ENCODE data around the gene KLHL2. TPM values are rescaled to one million over a fixed set of nuclear protein-coding genes. Genes with fewer than 3 reads are reported as not detected.
"Not testable (repeated sequence)": the region's sequence is repeated elsewhere in the genome, so short reads cannot be mapped to it uniquely, and the experiment has no call there.

KLHL2 gene
- total and polyA plus RNA-seq, 4 experiments from 2014 or later: 2.1 to 19.3 (median 13.3) TPM

DNA sequence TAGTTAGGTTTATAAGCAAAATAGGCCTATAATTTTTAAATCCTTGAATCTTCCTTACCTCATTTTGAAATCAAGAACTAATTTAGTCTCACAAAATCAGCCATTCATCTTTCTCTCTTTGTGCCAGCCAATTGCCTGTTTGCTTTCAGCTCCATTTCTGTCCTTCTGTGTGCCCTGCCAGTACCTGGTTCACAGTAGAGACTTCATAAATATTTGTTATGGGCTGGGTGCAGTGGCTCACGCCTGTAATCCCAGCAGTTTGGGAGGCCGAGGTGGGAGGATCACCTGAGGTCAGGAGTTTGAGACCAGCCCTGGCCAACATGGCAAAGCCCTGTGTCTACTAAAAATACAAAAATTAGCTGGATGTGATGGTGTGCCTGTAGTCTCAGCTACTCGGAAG lies 31.9 kb upstream of the KLHL2 start:
- peaks cover 2 to 13% of the 10 kb centered on the region in 2 donors for H3K27me3 Mint-ChIP-seq
- H3K9me3 ChIP-seq (ENCODE audit: control insufficient read depth in 1 of 2, low read length in 2 of 2); H3K4me1 ChIP-seq (ENCODE audit: insufficient read depth, low read length); CTCF ChIA-PET (ENCODE audit: partially characterized antibody); DNase-seq; intact Hi-C loops (cut with micrococcal nuclease); H3K36me3 ChIP-seq (ENCODE audit: insufficient read depth, low read length); H3K27me3 ChIP-seq (ENCODE audit: insufficient read depth, low read length); H3K27ac ChIP-seq (ENCODE audit: low read depth, low read length); H3K36me3 Mint-ChIP-seq; H3K4me1 Mint-ChIP-seq; H3K4me3 ChIP-seq (ENCODE audit: low read length in 2 of 2); POLR2A ChIA-PET (ENCODE audit: partially characterized antibody); H3K4me3 Mint-ChIP-seq; H3K9me3 Mint-ChIP-seq: not testable (repeated sequence)
- peak overlapping the region in 1 of 7 donors; percentile 69 for H3K27ac Mint-ChIP-seq

GRCh38 chr4:165175879-165176278 lies 31.5 kb upstream of the KLHL2 start:
- intact Hi-C loops (cut with micrococcal nuclease): no loop called here
- Histone ChIP-seq H3K27ac (ENCODE audit: low read depth, low read length) (no peak overlapping the region), H3K36me3 (ENCODE audit: insufficient read depth, low read length) (no peaks in the 10 kb centered on the region), H3K4me3 (ENCODE audit: low read length in 2 of 2) (no peak overlapping the region), H3K27me3 (ENCODE audit: insufficient read depth, low read length) (no peaks in the 10 kb centered on the region), H3K9me3 (ENCODE audit: control insufficient read depth in 1 of 2, low read length in 2 of 2) (no peaks in the 10 kb centered on the region), H3K4me1 (ENCODE audit: insufficient read depth, low read length) (no peaks in the 10 kb centered on the region)
- CTCF ChIA-PET (ENCODE audit: partially characterized antibody): no interaction called here
- peaks cover 0 to 4% (median 2%) of the 10 kb centered on the region in 8 donors for H3K9me3 Mint-ChIP-seq
- peaks cover 2 to 13% of the 10 kb centered on the region in 2 donors for H3K27me3 Mint-ChIP-seq
- no peaks in the 10 kb centered on the region for H3K4me1 Mint-ChIP-seq
- no peak overlapping the region for H3K27ac Mint-ChIP-seq
- no peaks in the 10 kb centered on the region for H3K36me3 Mint-ChIP-seq
- DNase-seq: no peak
- H3K4me3 Mint-ChIP-seq: no peak overlapping the region
- POLR2A ChIA-PET (ENCODE audit: partially characterized antibody): no interaction called here

- H3K27me3 Mint-ChIP-seq: peaks cover 2 to 13% of the 10 kb centered on the region in 2 donors
- Histone ChIP-seq H3K36me3 (ENCODE audit: insufficient read depth, low read length) (no peaks in the 10 kb centered on the region), H3K27ac (ENCODE audit: low read depth, low read length) (no peak overlapping the region), H3K4me1 (ENCODE audit: insufficient read depth, low read length) (no peaks in the 10 kb centered on the region), H3K4me3 (ENCODE audit: low read length in 2 of 2) (no peak overlapping the region), H3K9me3 (ENCODE audit: control insufficient read depth in 1 of 2, low read length in 2 of 2) (no peaks in the 10 kb centered on the region), H3K27me3 (ENCODE audit: insufficient read depth, low read length) (no peaks in the 10 kb centered on the region)
- H3K36me3 Mint-ChIP-seq: no peaks in the 10 kb centered on the region
- no peak overlapping the region for H3K27ac Mint-ChIP-seq
- H3K9me3 Mint-ChIP-seq: peaks cover 0 to 4% (median 2%) of the 10 kb centered on the region in 8 donors
- H3K4me1 Mint-ChIP-seq: no peaks in the 10 kb centered on the region
- no peak overlapping the region for H3K4me3 Mint-ChIP-seq
- no peak for DNase-seq
- intact Hi-C loops (cut with micrococcal nuclease): no loop called here
- ChIA-PET POLR2A (ENCODE audit: partially characterized antibody) (no interaction called here), CTCF (ENCODE audit: partially characterized antibody) (interaction anchor here (1.1 kb wide), 1 partner anchor 47 kb away, joined by 3 read pairs; no protein-coding TSS in a partner anchor)
These were observed 29.4 kb upstream of the KLHL2 start for GRCh38 chr4:165177725-165178666.

DNA sequence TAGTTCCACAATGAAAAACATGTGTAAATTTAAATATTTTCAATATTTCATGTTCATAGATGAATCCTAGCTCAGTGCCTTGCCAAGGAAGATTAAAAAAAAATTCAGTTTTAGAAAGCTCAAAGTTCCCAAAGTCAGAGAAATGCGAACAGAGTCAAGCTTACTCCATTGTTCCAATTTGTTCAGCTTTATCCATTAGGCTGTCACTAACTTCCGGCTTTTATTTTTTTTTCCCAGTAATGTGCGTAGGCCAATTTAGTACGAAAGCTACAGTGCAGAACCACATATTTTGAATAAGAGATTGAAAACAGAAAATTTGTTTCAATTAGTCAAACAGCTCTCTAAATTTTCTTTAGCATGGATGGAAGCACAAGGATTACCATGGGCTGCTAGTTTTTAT lies 23.1 kb upstream of the KLHL2 start:
- intact Hi-C loops (cut with micrococcal nuclease): no loop called here
- no peaks in the 10 kb centered on the region for H3K9me3 ChIP-seq (ENCODE audit: control insufficient read depth in 1 of 2, low read length in 2 of 2)
- H3K36me3 ChIP-seq (ENCODE audit: insufficient read depth, low read length): no peaks in the 10 kb centered on the region
- no peaks in the 10 kb centered on the region for H3K27me3 ChIP-seq (ENCODE audit: insufficient read depth, low read length)
- Mint-ChIP-seq H3K4me1 (no peaks in the 10 kb centered on the region), H3K9me3 (peaks cover 0 to 2% (median 0%) of the 10 kb centered on the region in 8 donors), H3K4me3 (no peak overlapping the region), H3K36me3 (no peaks in the 10 kb centered on the region), H3K27ac (no peak overlapping the region), H3K27me3 (peaks cover 2 to 6% of the 10 kb centered on the region in 2 donors)
- no peak overlapping the region for H3K4me3 ChIP-seq (ENCODE audit: low read length in 2 of 2)
- no peaks in the 10 kb centered on the region for H3K4me1 ChIP-seq (ENCODE audit: insufficient read depth, low read length)
- POLR2A ChIA-PET (ENCODE audit: partially characterized antibody): no interaction called here
- H3K27ac ChIP-seq (ENCODE audit: low read depth, low read length): no peak overlapping the region
- DNase-seq: no peak
- CTCF ChIA-PET (ENCODE audit: partially characterized antibody): no interaction called here

GRCh38 chr4:165184998-165185397 lies 22.4 kb upstream of the KLHL2 start:
- peak overlapping the region in 1 of 7 donors; percentile 13 for H3K27ac Mint-ChIP-seq
- H3K9me3 Mint-ChIP-seq; H3K4me3 ChIP-seq (ENCODE audit: low read length in 2 of 2); H3K9me3 ChIP-seq (ENCODE audit: control insufficient read depth in 1 of 2, low read length in 2 of 2); H3K4me1 Mint-ChIP-seq; DNase-seq; H3K36me3 ChIP-seq (ENCODE audit: insufficient read depth, low read length); H3K27ac ChIP-seq (ENCODE audit: low read depth, low read length); H3K4me1 ChIP-seq (ENCODE audit: insufficient read depth, low read length); CTCF ChIA-PET (ENCODE audit: partially characterized antibody); intact Hi-C loops (cut with micrococcal nuclease); H3K4me3 Mint-ChIP-seq; POLR2A ChIA-PET (ENCODE audit: partially characterized antibody); H3K27me3 ChIP-seq (ENCODE audit: insufficient read depth, low read length); H3K27me3 Mint-ChIP-seq; H3K36me3 Mint-ChIP-seq: not testable (repeated sequence)

DNA sequence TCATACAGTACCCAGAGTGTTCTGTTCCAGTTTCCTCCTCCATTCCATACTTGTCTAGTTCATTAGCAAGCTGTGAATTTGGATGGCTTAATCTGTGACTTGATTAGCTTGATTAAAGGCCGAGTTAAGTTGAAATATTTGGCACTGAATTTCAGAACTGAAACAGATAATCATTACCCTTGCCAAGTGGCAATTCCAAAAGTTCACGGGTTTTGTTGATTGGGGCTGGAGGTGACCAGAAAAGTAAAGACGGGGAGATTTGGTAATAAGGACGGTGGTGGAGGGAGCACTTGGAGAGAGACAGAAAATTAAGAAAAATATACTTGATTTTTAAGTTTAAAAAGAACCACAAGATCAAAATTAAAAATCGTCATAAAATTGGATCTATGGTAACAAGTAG lies 21.9 kb upstream of the KLHL2 start:
- H3K4me3 ChIP-seq (ENCODE audit: low read length in 2 of 2): no peak overlapping the region
- Mint-ChIP-seq H3K27ac (no peak overlapping the region), H3K4me3 (no peak overlapping the region), H3K27me3 (peaks cover 2 to 5% of the 10 kb centered on the region in 2 donors), H3K4me1 (no peaks in the 10 kb centered on the region), H3K9me3 (no peaks in the 10 kb centered on the region), H3K36me3 (no peaks in the 10 kb centered on the region)
- H3K27me3 ChIP-seq (ENCODE audit: insufficient read depth, low read length): no peaks in the 10 kb centered on the region
- H3K9me3 ChIP-seq (ENCODE audit: control insufficient read depth in 1 of 2, low read length in 2 of 2): no peaks in the 10 kb centered on the region
- intact Hi-C loops (cut with micrococcal nuclease): no loop called here
- ChIA-PET POLR2A (ENCODE audit: partially characterized antibody) (no interaction called here), CTCF (ENCODE audit: partially characterized antibody) (no interaction called here)
- no peaks in the 10 kb centered on the region for H3K36me3 ChIP-seq (ENCODE audit: insufficient read depth, low read length)
- no peaks in the 10 kb centered on the region for H3K4me1 ChIP-seq (ENCODE audit: insufficient read depth, low read length)
- no peak for DNase-seq
- no peak overlapping the region for H3K27ac ChIP-seq (ENCODE audit: low read depth, low read length)

DNA sequence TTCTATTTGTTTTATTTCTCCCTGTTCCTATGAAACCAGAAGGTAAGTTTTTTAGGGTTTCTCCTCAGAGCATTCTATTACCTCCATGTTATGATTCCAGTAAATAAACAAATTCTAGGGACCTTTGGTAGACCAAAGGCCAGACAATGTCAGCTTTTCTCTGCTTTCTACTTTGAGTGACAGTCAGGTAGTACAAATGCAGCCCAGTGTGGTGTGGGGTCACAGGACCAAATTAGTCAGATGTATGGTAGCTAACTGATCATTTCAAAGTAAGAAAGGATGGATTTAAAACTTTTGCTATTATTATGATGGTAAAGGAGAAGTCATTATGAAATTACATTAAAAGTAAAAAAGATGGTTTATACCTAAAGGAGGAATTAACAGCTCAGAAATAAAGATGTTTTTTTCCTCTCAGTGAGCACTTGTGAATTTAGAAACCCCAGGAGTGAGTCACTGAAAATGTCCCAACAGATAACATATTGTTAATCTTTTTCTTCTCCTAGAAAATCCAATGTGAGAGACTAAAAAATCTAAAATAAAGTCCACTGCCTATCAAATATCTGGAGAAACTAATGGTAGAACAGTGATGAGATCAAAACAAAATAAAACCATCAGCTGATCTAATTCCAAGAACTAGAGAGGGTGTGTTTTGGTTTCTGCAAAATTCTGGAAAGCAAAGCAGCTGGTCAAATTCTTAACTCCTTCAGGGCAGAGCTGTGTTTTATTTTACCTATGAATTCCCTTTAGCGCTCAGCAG lies 16.6 kb upstream of the KLHL2 start:
- H3K4me3 ChIP-seq (ENCODE audit: low read length in 2 of 2): no peak overlapping the region
- Mint-ChIP-seq H3K9me3 (peaks cover 0 to 2% (median 0%) of the 10 kb centered on the region in 8 donors), H3K4me1 (peaks cover 0 to 2% (median under 1%) of the 10 kb centered on the region in 4 donors), H3K27me3 (no peaks in the 10 kb centered on the region), H3K27ac (no peak overlapping the region), H3K4me3 (no peak overlapping the region), H3K36me3 (no peaks in the 10 kb centered on the region)
- no peak overlapping the region for H3K27ac ChIP-seq (ENCODE audit: low read depth, low read length)
- no peaks in the 10 kb centered on the region for H3K27me3 ChIP-seq (ENCODE audit: insufficient read depth, low read length)
- H3K4me1 ChIP-seq (ENCODE audit: insufficient read depth, low read length): no peaks in the 10 kb centered on the region
- H3K36me3 ChIP-seq (ENCODE audit: insufficient read depth, low read length): no peaks in the 10 kb centered on the region
- no peaks in the 10 kb centered on the region for H3K9me3 ChIP-seq (ENCODE audit: control insufficient read depth in 1 of 2, low read length in 2 of 2)
- CTCF ChIA-PET (ENCODE audit: partially characterized antibody): no interaction called here
- POLR2A ChIA-PET (ENCODE audit: partially characterized antibody): no interaction called here
- no peak for DNase-seq
- intact Hi-C loops (cut with micrococcal nuclease): no loop called here

Data from CD4-positive, alpha-beta memory T cell (primary cell).